Prostate gland (tissue), 2 donors: ENCODE measurements around the gene PPP4R1. TPM values are rescaled to one million over a fixed set of nuclear protein-coding genes. Genes with fewer than 3 reads are reported as not detected.

ENCODE experiments used
- DNase-seq: peaks from one replicate; pipeline ENCODE4 v3.0.0-alpha.2; 2019; ENCODE audit warnings: low spot score
- H3K27ac ChIP-seq, 2 donors: fragments of 200-600 bp; sonication (generic); 2 replicates each; pipeline ENCODE4 v1.5.1; 2017 to 2019
- H3K27me3 ChIP-seq: fragments of 200-600 bp; sonication (generic); replicated peaks from 2 replicates; pipeline ENCODE4 v1.5.1; 2019; ENCODE audit not compliant: insufficient read depth
- H3K36me3 ChIP-seq, 2 donors: fragments of 200-600 bp; sonication (generic); 1 replicate in 1 of 2; 2 replicates in 1 of 2; pipeline versions ENCODE4 v1.5.1 to v1.8.1; 2017 to 2019
- H3K4me1 ChIP-seq: fragments of 200-600 bp; sonication (generic); replicated peaks from 2 replicates; pipeline ENCODE4 v1.5.1; 2019
- H3K4me3 ChIP-seq, 2 donors: fragments of 200-600 bp; sonication (generic); 2 replicates each; pipeline ENCODE4 v1.5.1; 2017 to 2019
- H3K9me3 ChIP-seq: fragments of 200-600 bp; sonication (generic); 2 replicates; pipeline ENCODE4 v1.5.1; 2017
- CTCF ChIP-seq, 4 experiments: fragments of 200-600 bp in 2 of 4; fragments of 450-650 bp in 2 of 4; sonication (generic) in 2 of 4; IDR thresholded peaks; 1 replicate in 3 of 4; 2 replicates in 1 of 4; pipeline ENCODE4 v1.5.1; 2016 to 2019; ENCODE audit warnings: antibody characterized with exemption in 4 of 4, mild to moderate bottlenecking in 2 of 4, moderate library complexity in 2 of 4
- POLR2A ChIP-seq: fragments of 450-650 bp; IDR thresholded peaks from one replicate; pipeline ENCODE4 v1.6.1; 2016; ENCODE audit warnings: antibody characterized with exemption, mild to moderate bottlenecking
- POLR2AphosphoS5 ChIP-seq: sonication (generic); formaldehyde crosslinking; IDR thresholded peaks from one replicate; pipeline ENCODE4 v1.6.1; 2017; ENCODE audit warnings: antibody characterized with exemption
- WGBS: methylation state at CpG from one replicate; pipeline ENCODE4 v1.1.5; 2018; 5-methylcytosine and 5-hydroxymethylcytosine counted together
- intact Hi-C: fragments of 100-400 bp; cut with DNase I; formaldehyde crosslinking; loops from one replicate; pipeline ENCODE4 v1.14.2; 2022
- total RNA-seq, 2 donors: library from RNA; depleted of rRNA; stranded (reverse); fragments of >200 nt; gene quantifications; one replicate each; pipeline ENCODE4 v1.1.0, GENCODE V29; 2016

Gene PPP4R1
- total RNA-seq, 2 donors from 2014 or later, result 39.1 to 67.0 TPM

GRCh38 chr18:9596226-9596625 lies 18.1 kb downstream of the PPP4R1 start:
- Histone ChIP-seq H3K9me3 (no peaks in the 10 kb centered on the region), H3K27me3 (no peaks in the 10 kb centered on the region), H3K4me3 (no peak overlapping the region), H3K27ac (no peak overlapping the region), H3K36me3 (no peaks in the 10 kb centered on the region), H3K4me1 (no peaks in the 10 kb centered on the region)
- DNase-seq, result no peak
- intact Hi-C loops, result no loop called here
- no peak for TF ChIP-seq POLR2A
- 71% methylated on average over 3 of the region's 3 CpGs for WGBS

GRCh38 chr18:9594823-9595596 lies 19.3 kb downstream of the PPP4R1 start:
- no peaks in the 10 kb centered on the region for H3K36me3 ChIP-seq
- WGBS, result 19% methylated on average over 1 of the region's 1 CpG
- H3K4me3 ChIP-seq, result no peak overlapping the region
- no peak for TF ChIP-seq POLR2AphosphoS5
- no peak for TF ChIP-seq POLR2A
- H3K27me3 ChIP-seq, result no peaks in the 10 kb centered on the region
- no peak for DNase-seq
- intact Hi-C loops, result no loop called here
- H3K9me3 ChIP-seq, result no peaks in the 10 kb centered on the region
- H3K4me1 ChIP-seq, result no peaks in the 10 kb centered on the region
- no peak overlapping the region for H3K27ac ChIP-seq

GRCh38 chr18:9587924-9588323 lies 26.4 kb downstream of the PPP4R1 start:
- no peak for TF ChIP-seq CTCF (IDR thresholded peaks at IDR 0.05)
- no peak for TF ChIP-seq POLR2A
- Histone ChIP-seq H3K27ac (no peak overlapping the region), H3K36me3 (no peaks in the 10 kb centered on the region), H3K4me3 (no peak overlapping the region), H3K27me3 (no peaks in the 10 kb centered on the region), H3K9me3 (no peaks in the 10 kb centered on the region), H3K4me1 (no peaks in the 10 kb centered on the region)
- intact Hi-C loops, result no loop called here
- no peak for DNase-seq
- 92% methylated on average over 4 of the region's 4 CpGs for WGBS

- no peaks in the 10 kb centered on the region for H3K36me3 ChIP-seq
- H3K27me3 ChIP-seq, result no peaks in the 10 kb centered on the region
- no peak for DNase-seq
- H3K9me3 ChIP-seq, result no peaks in the 10 kb centered on the region
- TF ChIP-seq CTCF (IDR thresholded peaks at IDR 0.05), result no peak
- no peak for TF ChIP-seq POLR2AphosphoS5
- TF ChIP-seq POLR2A, result no peak
- 92% methylated on average over 3 of the region's 3 CpGs for WGBS
- H3K4me3 ChIP-seq, result no peak overlapping the region
- no peak overlapping the region for H3K27ac ChIP-seq
- intact Hi-C loops, result no loop called here
- no peaks in the 10 kb centered on the region for H3K4me1 ChIP-seq
These were observed 27.5 kb downstream of the PPP4R1 start for GRCh38 chr18:9586814-9587213.

GRCh38 chr18:9581667-9582066 lies 32.7 kb downstream of the PPP4R1 start:
- H3K4me3 ChIP-seq, result no peak overlapping the region
- TF ChIP-seq POLR2A (no peak), POLR2AphosphoS5 (no peak), CTCF (IDR thresholded peaks at IDR 0.05) (no peak)
- 96% methylated on average over 7 of the region's 7 CpGs for WGBS
- no peak for DNase-seq
- H3K27ac ChIP-seq, result no peak overlapping the region
- H3K27me3 ChIP-seq, result no peaks in the 10 kb centered on the region
- H3K36me3 ChIP-seq, result peaks cover 0 to 5% of the 10 kb centered on the region in 2 donors
- H3K4me1 ChIP-seq, result no peaks in the 10 kb centered on the region
- intact Hi-C loops, result no loop called here
- no peaks in the 10 kb centered on the region for H3K9me3 ChIP-seq

- no peaks in the 10 kb centered on the region for H3K27me3 ChIP-seq
- peaks cover 0 to 5% of the 10 kb centered on the region in 2 donors for H3K36me3 ChIP-seq
- DNase-seq, result no peak
- intact Hi-C loops, result no loop called here
- H3K4me1 ChIP-seq, result no peaks in the 10 kb centered on the region
- no peaks in the 10 kb centered on the region for H3K9me3 ChIP-seq
- no peak overlapping the region for H3K27ac ChIP-seq
- TF ChIP-seq CTCF (IDR thresholded peaks at IDR 0.05), result no peak
- no peak for TF ChIP-seq POLR2AphosphoS5
- TF ChIP-seq POLR2A, result no peak
- H3K4me3 ChIP-seq, result no peak overlapping the region
These were observed 36.1 kb downstream of the PPP4R1 start for GRCh38 chr18:9578306-9578705.
